Aorta (tissue), 5 donors: Measurements from ENCODE around the gene CPHXL2. TPM values are rescaled to one million over a fixed set of nuclear protein-coding genes. Genes with fewer than 3 reads are reported as not detected.

ENCODE experiments used
- ATAC-seq: fragments of 200-7000 bp; cut with Tn5 transposase; one replicate; pipeline ENCODE4 v1.9.1; 2022; ENCODE audit warnings: moderate library complexity; ENCODE audit not compliant: low FRiP score
- DNase-seq, 2 donors: peaks; one replicate each; pipeline ENCODE4 v3.0.0-alpha.2; 2020
- H3K27ac ChIP-seq, 2 donors: one replicate each; pipeline ENCODE4 v1.5.1; 2013; ENCODE audit warnings: low read length in 2 of 2, mild to moderate bottlenecking in 2 of 2, moderate library complexity in 2 of 2, control low read depth in 1 of 2, inconsistent platforms in 1 of 2, low read depth in 1 of 2
- H3K27me3 ChIP-seq, 2 donors: one replicate each; pipeline ENCODE4 v1.6.1; 2013; ENCODE audit warnings: control low read depth in 1 of 2, low read length in 1 of 2, mild to moderate bottlenecking in 1 of 2, moderate library complexity in 1 of 2; ENCODE audit not compliant: insufficient read depth in 2 of 2, control insufficient read depth in 1 of 2
- H3K36me3 ChIP-seq, 2 donors: one replicate each; pipeline ENCODE4 v1.6.1; 2013; ENCODE audit warnings: control low read depth in 1 of 2, low read length in 1 of 2, mild to moderate bottlenecking in 1 of 2; ENCODE audit not compliant: insufficient read depth in 2 of 2, control insufficient read depth in 1 of 2
- H3K4me1 ChIP-seq, 2 donors: one replicate each; pipeline ENCODE4 v1.6.1; 2013; ENCODE audit warnings: low read length in 2 of 2, control low read depth in 1 of 2, mild to moderate bottlenecking in 1 of 2, moderate library complexity in 1 of 2; ENCODE audit not compliant: insufficient read depth in 2 of 2, control insufficient read depth in 1 of 2
- H3K4me3 ChIP-seq, 2 donors: one replicate each; pipeline ENCODE4 v1.5.1; 2013; ENCODE audit warnings: low read length in 2 of 2, control low read depth in 1 of 2, mild to moderate bottlenecking in 1 of 2
- H3K9me3 ChIP-seq: one replicate; pipeline ENCODE4 v1.6.1; 2013; ENCODE audit warnings: mild to moderate bottlenecking, low read length; ENCODE audit not compliant: control insufficient read depth
- WGBS, 2 donors: extraction: QIAGEN DNeasy Blood & Tissue Kit; methylation state at CpG; one replicate each; pipeline ENCODE4 v1.1.7; 2013; 5-methylcytosine and 5-hydroxymethylcytosine counted together
- intact Hi-C, 2 donors: fragments of 100-400 bp; cut with DNase I; formaldehyde crosslinking; loops; one replicate each; pipeline versions ENCODE4 v1.14.2 to v1.15.0; 2022
- long read RNA-seq, 2 donors: library from polyadenylated mRNA; unstranded; transcript quantifications; one replicate each; pipeline ENCODE4 v2.0.0, GENCODE V29; 2020 to 2021
- polyA plus RNA-seq, 2 donors: library from polyadenylated mRNA; stranded (reverse); fragments of 200-250 nt; gene quantifications; one replicate each; pipeline ENCODE4 v1.2.3, GENCODE V29; 2013
- total RNA-seq, 2 donors: library from RNA; stranded (reverse); fragmentation: NEBNext Ultra II Directional; extraction: Animal tissue kit (Norgen Biotek cat#: 25700); gene quantifications; one replicate each; pipeline ENCODE4 v1.2.1, GENCODE V29; 2021
- donor health status: healthy with polysubstance abuse.
- donor health status: Bipolar disorder and iron deficiency.
- donor health status: DM: no; HTN: no; CAD: no.
- donor health status: DM: no; HTN: no; CAD: no.
- donor health status: DM: yes; HTN: yes; CAD: no.

Gene CPHXL2
- not detected for total RNA-seq
- not detected for polyA plus RNA-seq
- long read RNA-seq, donor 1, partial matches to known transcripts, result 0 of 1 reads
- long read RNA-seq, donor 1, other reads (novel, unspliced or antisense), result 1 of 1 reads
- long read RNA-seq, donor 2, partial matches to known transcripts, result 0 of 6 reads
- long read RNA-seq, donor 2, other reads (novel, unspliced or antisense), result 6 of 6 reads

GRCh38 chr16:75676909-75677308, at the start of gene CPHXL2:
Gene CPHXL2 (minus strand): TSS chr16:75677009. CDS start chr16:75676999, 10 bp downstream.
- Histone ChIP-seq H3K27ac (no peak within 1 kb of the TSS), H3K9me3 (no peaks in the 10 kb centered on the region), H3K36me3 (no peaks in the 10 kb centered on the region), H3K4me3 (no peak within 1 kb of the TSS), H3K27me3 (no peaks in the 10 kb centered on the region), H3K4me1 (no peaks in the 10 kb centered on the region)
- ATAC-seq (no peak), DNase-seq (no peak)
- intact Hi-C loops, result no loop called here
- 88 to 91% methylated on average over 4 of the region's 4 CpGs for WGBS, 2 donors

- ATAC-seq, result no peak
Measured at GRCh38 chr16:75726390-75726789, 49.6 kb upstream of the CPHXL2 start, which contains the start of gene CPHXL. Gene CPHXL (minus strand): TSS chr16:75726490. CDS start chr16:75726442, 48 bp downstream.

GRCh38 chr16:75718452-75718851, 41.6 kb upstream of the CPHXL2 start:
- Histone ChIP-seq H3K4me1 (no peaks in the 10 kb centered on the region), H3K27ac (no peak overlapping the region), H3K27me3 (no peaks in the 10 kb centered on the region), H3K4me3 (no peak overlapping the region), H3K9me3 (no peaks in the 10 kb centered on the region), H3K36me3 (no peaks in the 10 kb centered on the region)
- DNase-seq (no peak), ATAC-seq (no peak)
- intact Hi-C loops, result no loop called here
- 90 to 95% methylated on average over 4 of the region's 4 CpGs for WGBS, 2 donors

More at GRCh38 chr16:75726390-75726789, 49.6 kb upstream of the CPHXL2 start, which contains the start of gene CPHXL:
- intact Hi-C loops, result no loop called here
- no peaks in the 10 kb centered on the region for H3K27me3 ChIP-seq
- H3K36me3 ChIP-seq, result no peaks in the 10 kb centered on the region
- H3K4me1 ChIP-seq, result no peaks in the 10 kb centered on the region
- no peaks in the 10 kb centered on the region for H3K9me3 ChIP-seq
- no peak within 1 kb of the TSS for H3K27ac ChIP-seq
- 90 to 91% methylated on average over 5 of the region's 5 CpGs for WGBS, 2 donors
- no peak within 1 kb of the TSS for H3K4me3 ChIP-seq
- DNase-seq, result no peak

GRCh38 chr16:75714661-75715060, 37.9 kb upstream of the CPHXL2 start:
- Histone ChIP-seq H3K27me3 (no peaks in the 10 kb centered on the region), H3K9me3 (peaks cover 2% of the 10 kb centered on the region), H3K36me3 (no peaks in the 10 kb centered on the region), H3K4me1 (no peaks in the 10 kb centered on the region), H3K4me3 (no peak overlapping the region), H3K27ac (no peak overlapping the region)
- ATAC-seq, result no peak
- no peak for DNase-seq
- intact Hi-C loops, result no loop called here

- Histone ChIP-seq H3K27me3 (no peaks in the 10 kb centered on the region), H3K4me1 (no peaks in the 10 kb centered on the region), H3K36me3 (no peaks in the 10 kb centered on the region), H3K27ac (no peak overlapping the region), H3K9me3 (peaks cover 2% of the 10 kb centered on the region), H3K4me3 (no peak overlapping the region)
- WGBS, 2 donors, result 79 to 83% methylated on average over 2 of the region's 2 CpGs
- DNase-seq (no peak), ATAC-seq (no peak)
- intact Hi-C loops, result no loop called here
Measured at GRCh38 chr16:75710344-75710743, 33.5 kb upstream of the CPHXL2 start.

- Histone ChIP-seq H3K4me3 (no peak overlapping the region), H3K27ac (no peak overlapping the region), H3K9me3 (no peaks in the 10 kb centered on the region), H3K27me3 (no peaks in the 10 kb centered on the region), H3K4me1 (no peaks in the 10 kb centered on the region), H3K36me3 (no peaks in the 10 kb centered on the region)
- DNase-seq, result no peak
- WGBS, 2 donors, result 59 to 83% methylated on average over 4 of the region's 4 CpGs
- intact Hi-C loops, result no loop called here
- ATAC-seq, result no peak
Measured at GRCh38 chr16:75703306-75703705, 26.5 kb upstream of the CPHXL2 start.

GRCh38 chr16:75702242-75702641, 25.4 kb upstream of the CPHXL2 start:
- Histone ChIP-seq H3K4me3 (no peak overlapping the region), H3K9me3 (no peaks in the 10 kb centered on the region), H3K27ac (no peak overlapping the region), H3K27me3 (no peaks in the 10 kb centered on the region), H3K4me1 (no peaks in the 10 kb centered on the region), H3K36me3 (no peaks in the 10 kb centered on the region)
- intact Hi-C loops, result no loop called here
- 83 to 87% methylated on average over 2 of the region's 2 CpGs for WGBS, 2 donors
- DNase-seq, result no peak
- ATAC-seq, result no peak

GRCh38 chr16:75701361-75701760, 24.6 kb upstream of the CPHXL2 start, which contains the start of gene DUXB:
Gene DUXB (minus strand): TSS chr16:75701461. CDS start chr16:75701418, 43 bp downstream.
- ATAC-seq (no peak), DNase-seq (no peak)
- H3K27me3 ChIP-seq, result no peaks in the 10 kb centered on the region
- intact Hi-C loops, result no loop called here
- no peak within 1 kb of the TSS for H3K4me3 ChIP-seq
- no peaks in the 10 kb centered on the region for H3K36me3 ChIP-seq
- no peak within 1 kb of the TSS for H3K27ac ChIP-seq
- no peaks in the 10 kb centered on the region for H3K9me3 ChIP-seq
- H3K4me1 ChIP-seq, result no peaks in the 10 kb centered on the region
- WGBS, 2 donors, result 80 to 91% methylated on average over 5 of the region's 5 CpGs

- Histone ChIP-seq H3K4me1 (no peaks in the 10 kb centered on the region), H3K36me3 (no peaks in the 10 kb centered on the region), H3K27me3 (no peaks in the 10 kb centered on the region), H3K4me3 (no peak overlapping the region), H3K9me3 (no peaks in the 10 kb centered on the region), H3K27ac (no peak overlapping the region)
- intact Hi-C loops, result no loop called here
- WGBS, 2 donors, result 87 to 91% methylated on average over 5 of the region's 5 CpGs
- DNase-seq, result no peak
- ATAC-seq, result no peak
Measured at GRCh38 chr16:75697571-75697970, 20.8 kb upstream of the CPHXL2 start.
